Measurements from ENCODE around the gene DLG2.

- TF ChIP-seq, protein P1, sequence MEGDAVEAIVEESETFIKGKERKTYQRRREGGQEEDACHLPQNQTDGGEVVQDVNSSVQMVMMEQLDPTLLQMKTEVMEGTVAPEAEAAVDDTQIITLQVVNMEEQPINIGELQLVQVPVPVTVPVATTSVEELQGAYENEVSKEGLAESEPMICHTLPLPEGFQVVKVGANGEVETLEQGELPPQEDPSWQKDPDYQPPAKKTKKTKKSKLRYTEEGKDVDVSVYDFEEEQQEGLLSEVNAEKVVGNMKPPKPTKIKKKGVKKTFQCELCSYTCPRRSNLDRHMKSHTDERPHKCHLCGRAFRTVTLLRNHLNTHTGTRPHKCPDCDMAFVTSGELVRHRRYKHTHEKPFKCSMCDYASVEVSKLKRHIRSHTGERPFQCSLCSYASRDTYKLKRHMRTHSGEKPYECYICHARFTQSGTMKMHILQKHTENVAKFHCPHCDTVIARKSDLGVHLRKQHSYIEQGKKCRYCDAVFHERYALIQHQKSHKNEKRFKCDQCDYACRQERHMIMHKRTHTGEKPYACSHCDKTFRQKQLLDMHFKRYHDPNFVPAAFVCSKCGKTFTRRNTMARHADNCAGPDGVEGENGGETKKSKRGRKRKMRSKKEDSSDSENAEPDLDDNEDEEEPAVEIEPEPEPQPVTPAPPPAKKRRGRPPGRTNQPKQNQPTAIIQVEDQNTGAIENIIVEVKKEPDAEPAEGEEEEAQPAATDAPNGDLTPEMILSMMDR (IDR thresholded peaks at IDR 0.05): no peak
- TF ChIP-seq POLR2A (IDR thresholded peaks at IDR 0.05): no peak
Observed at GRCh38 chr11:84106541-84106940, 1520.6 kb downstream of the DLG2 start.
